SJSA1 (cell line): Measurements from ENCODE around the gene RTN4. TPM values are rescaled to one million over a fixed set of nuclear protein-coding genes. Genes with fewer than 3 reads are reported as not detected.
A peak's percentile ranks its signal among the peaks of the same experiment; 100 is the strongest.
"Not testable (repeated sequence)": the region's sequence is repeated elsewhere in the genome, so short reads cannot be mapped to it uniquely, and the experiment has no call there.

Experiments
- DNase-seq, 2 experiments: peaks; one replicate each; pipeline ENCODE4 v3.0.0-alpha.2; 2015 to 2020; ENCODE audit warnings: low spot score in 2 of 2, low read depth in 1 of 2
- H3K27ac ChIP-seq: fragments of 250-450 bp; sonication (Bioruptor Pico); 2 replicates; pipeline ENCODE4 v1.5.1; 2020; ENCODE audit warnings: mild to moderate bottlenecking, moderate library complexity
- H3K27me3 ChIP-seq: fragments of 250-450 bp; sonication (Bioruptor Pico); replicated peaks from 2 replicates; pipeline ENCODE4 v1.5.1; 2020; ENCODE audit warnings: mild to moderate bottlenecking, moderate library complexity
- H3K36me3 ChIP-seq: fragments of 250-450 bp; sonication (Bioruptor Pico); 2 replicates; pipeline ENCODE4 v1.5.1; 2020; ENCODE audit warnings: mild to moderate bottlenecking
- H3K4me1 ChIP-seq: fragments of 250-450 bp; sonication (Bioruptor Pico); replicated peaks from 2 replicates; pipeline ENCODE4 v1.6.1; 2021; ENCODE audit warnings: mild to moderate bottlenecking
- H3K4me3 ChIP-seq: fragments of 250-450 bp; sonication (Bioruptor Pico); 2 replicates; pipeline ENCODE4 v1.5.1; 2020; ENCODE audit warnings: mild to moderate bottlenecking
- H3K9me3 ChIP-seq: fragments of 250-450 bp; sonication (Bioruptor Pico); replicated peaks from 2 replicates; pipeline ENCODE4 v1.5.1; 2020; ENCODE audit warnings: mild to moderate bottlenecking
- total RNA-seq: library from RNA; depleted of rRNA; stranded (reverse); fragments of >200 nt; shearing (Covaris generic); gene quantifications from 2 replicates; pipeline ENCODE4 v1.2.3, GENCODE V29; 2014

Gene RTN4
- total RNA-seq, 1 experiment from 2014 or later = 209 TPM

DNA sequence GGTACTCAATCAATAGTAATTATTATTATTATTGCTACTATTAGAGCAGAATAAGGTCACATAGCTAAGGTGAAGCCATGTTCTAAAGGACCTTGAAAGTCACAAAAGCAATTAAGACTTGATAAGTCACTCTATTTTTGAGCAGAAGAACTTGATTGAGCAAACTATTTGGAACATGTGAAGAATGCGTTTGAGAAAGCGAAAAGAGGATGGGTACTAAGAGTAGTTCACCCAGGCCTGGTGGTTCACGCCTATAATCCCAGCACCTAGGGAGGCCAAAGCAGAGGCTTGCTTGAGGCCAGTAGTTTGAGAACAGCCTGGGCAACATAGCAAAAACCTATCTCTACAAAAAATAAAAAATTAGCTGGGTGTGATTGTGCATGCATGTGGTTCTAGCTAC is 7.2 kb upstream of the RTN4 start:
- Histone ChIP-seq H3K4me1 (peaks cover 5% of the 10 kb centered on the region), H3K4me3 (no peak overlapping the region), H3K9me3 (no peaks in the 10 kb centered on the region), H3K36me3 (no peaks in the 10 kb centered on the region), H3K27me3 (no peaks in the 10 kb centered on the region), H3K27ac (no peak overlapping the region)
- DNase-seq = no peak

- Histone ChIP-seq H3K9me3 (no peaks in the 10 kb centered on the region), H3K4me3 (no peak overlapping the region), H3K4me1 (peaks cover 11% of the 10 kb centered on the region), H3K27ac (0 out of 2 replicates have a peak overlapping the region, but pooled peaks have one; percentile 27), H3K36me3 (no peaks in the 10 kb centered on the region), H3K27me3 (no peaks in the 10 kb centered on the region)
- DNase-seq = peak in 1 of 2 experiments; percentile 30
Measured at GRCh38 chr2:55056024-55056521, 5.8 kb upstream of the RTN4 start.

DNA sequence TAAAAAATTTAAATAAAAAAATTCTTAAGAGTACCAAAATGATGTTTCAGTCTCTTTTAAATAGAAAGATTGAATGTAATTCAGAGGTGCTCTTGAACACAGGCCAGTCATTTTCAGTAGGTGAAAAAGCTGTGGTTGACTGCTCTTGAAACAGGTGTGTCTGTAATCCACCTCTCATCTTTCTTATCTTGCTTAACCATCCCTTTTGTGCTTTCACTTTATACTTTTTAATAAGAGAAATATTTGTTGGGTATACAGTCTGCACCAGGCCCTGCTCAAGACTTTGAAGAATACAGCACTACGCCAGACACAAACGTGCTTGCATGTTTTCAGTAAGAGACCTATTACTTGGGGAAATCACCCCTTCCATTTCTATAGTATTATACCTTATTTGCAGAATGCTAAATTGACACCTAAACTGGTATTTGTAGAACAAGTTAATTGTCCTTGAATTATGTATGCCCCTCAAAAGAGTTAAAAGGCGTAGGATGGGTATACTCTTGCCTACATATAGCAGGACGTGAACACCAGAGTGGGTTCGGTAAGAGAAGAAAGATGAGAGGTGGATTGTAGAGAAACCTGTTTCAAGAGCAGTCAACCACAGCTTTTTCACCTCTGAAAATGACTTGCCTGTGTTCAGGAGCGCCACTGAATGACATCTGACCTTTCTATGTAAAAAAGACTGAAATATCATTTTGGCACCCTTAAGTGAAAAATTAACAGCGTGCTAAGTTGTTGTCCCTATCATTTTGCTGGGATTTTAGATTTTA is 4.0 kb upstream of the RTN4 start:
- no peak for DNase-seq

DNA sequence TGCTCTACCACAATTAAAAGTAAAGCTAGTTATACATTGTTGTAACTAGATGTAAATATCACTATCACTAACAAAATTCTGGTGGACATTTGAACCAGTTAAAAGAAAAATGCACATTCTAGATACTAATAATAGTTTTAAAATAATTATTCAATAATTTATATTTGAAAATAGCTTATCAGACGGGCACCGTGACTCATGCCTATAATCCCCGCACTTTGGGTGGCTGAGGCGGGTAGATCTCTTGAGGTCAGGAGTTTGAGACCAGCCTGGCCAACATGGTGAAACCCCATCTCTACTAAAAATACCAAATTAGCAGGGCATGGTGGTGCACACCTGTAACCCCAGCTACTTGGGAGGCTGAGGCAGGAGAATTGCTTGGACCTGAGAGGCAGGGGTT is 3.0 kb upstream of the RTN4 start:
- not testable (repeated sequence) for H3K9me3 ChIP-seq, DNase-seq, H3K27ac ChIP-seq, H3K4me3 ChIP-seq, H3K27me3 ChIP-seq
- Histone ChIP-seq H3K36me3 (peaks cover 14% of the 10 kb centered on the region), H3K4me1 (peaks cover 11% of the 10 kb centered on the region)

More for the DNA sequence above, 4.0 kb upstream of the RTN4 start:
- H3K9me3 ChIP-seq = no peaks in the 10 kb centered on the region
- H3K27ac ChIP-seq = no peak overlapping the region
- H3K4me3 ChIP-seq = no peak overlapping the region
- peaks cover 11% of the 10 kb centered on the region for H3K4me1 ChIP-seq
- H3K27me3 ChIP-seq = no peaks in the 10 kb centered on the region
- peaks cover 6% of the 10 kb centered on the region for H3K36me3 ChIP-seq

GRCh38 chr2:55052129-55053061 is 2.1 kb upstream of the RTN4 start:
- no peaks in the 10 kb centered on the region for H3K27me3 ChIP-seq
- no peaks in the 10 kb centered on the region for H3K9me3 ChIP-seq
- no peak overlapping the region for H3K4me3 ChIP-seq
- DNase-seq = peak in 1 of 2 experiments; percentile 24
- peak overlapping the region; percentile 99 for H3K27ac ChIP-seq
- peaks cover 17% of the 10 kb centered on the region for H3K4me1 ChIP-seq
- peaks cover 21% of the 10 kb centered on the region for H3K36me3 ChIP-seq

- Histone ChIP-seq H3K36me3 (peaks cover 30% of the 10 kb centered on the region), H3K27ac (peak overlapping the region; percentile 99), H3K4me1 (peaks cover 28% of the 10 kb centered on the region), H3K4me3 (peak overlapping the region; percentile 81), H3K27me3 (no peaks in the 10 kb centered on the region), H3K9me3 (no peaks in the 10 kb centered on the region)
- DNase-seq = peak; percentile 93 to 97
Measured at GRCh38 chr2:55051026-55051866, 995 bp upstream of the RTN4 start.

GRCh38 chr2:55049821-55050099 is 491 bp downstream of the RTN4 start:
- no peaks in the 10 kb centered on the region for H3K27me3 ChIP-seq
- H3K36me3 ChIP-seq = peaks cover 34% of the 10 kb centered on the region
- peak overlapping the region; percentile 77 for H3K27ac ChIP-seq
- peak overlapping the region; percentile 81 for H3K4me3 ChIP-seq
- no peaks in the 10 kb centered on the region for H3K9me3 ChIP-seq
- no peak for DNase-seq
- peaks cover 34% of the 10 kb centered on the region for H3K4me1 ChIP-seq

DNA sequence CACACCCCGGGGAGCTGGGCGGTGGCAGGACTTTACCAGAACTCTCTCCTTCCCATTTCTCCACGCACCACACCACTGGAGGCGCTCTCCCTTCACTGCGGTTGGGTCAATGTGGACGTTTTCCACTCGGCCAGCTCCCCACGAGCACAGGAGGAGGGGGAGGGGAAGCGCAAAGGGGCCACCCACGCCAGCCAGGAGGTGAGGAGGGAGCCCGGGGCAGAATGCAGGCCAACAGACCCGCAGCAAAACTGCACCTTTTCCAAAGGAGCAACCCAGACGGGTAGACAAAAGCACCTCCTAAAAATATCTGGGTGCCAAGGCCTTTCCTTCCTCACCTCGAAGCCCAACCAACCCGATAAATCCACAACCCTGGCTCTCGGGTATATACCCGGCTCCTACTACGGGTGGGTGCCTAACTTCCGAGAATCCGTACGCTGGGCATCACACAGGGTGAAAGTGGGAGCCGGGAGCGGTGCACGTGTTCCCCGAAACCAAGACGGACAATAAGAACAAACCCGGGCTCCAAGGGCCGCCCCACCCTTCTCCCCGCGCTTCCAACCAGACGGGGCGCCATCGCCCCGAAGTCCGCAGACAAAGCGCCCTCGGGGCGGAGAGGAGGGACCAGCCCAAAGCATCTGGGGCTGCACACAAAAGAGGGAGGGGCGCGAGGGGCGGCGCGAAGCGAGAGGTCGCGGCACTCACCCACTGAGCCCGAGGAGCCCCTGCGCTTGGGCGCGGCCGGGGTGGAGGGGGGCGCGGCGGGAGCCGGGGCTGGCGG is 1.0 kb downstream of the RTN4 start:
- Histone ChIP-seq H3K36me3 (peaks cover 34% of the 10 kb centered on the region), H3K4me1 (peaks cover 34% of the 10 kb centered on the region), H3K27ac (peak overlapping the region; percentile 77), H3K9me3 (no peaks in the 10 kb centered on the region), H3K27me3 (no peaks in the 10 kb centered on the region), H3K4me3 (peak overlapping the region; percentile 81)
- peak; percentile 83 to 84 for DNase-seq

DNA sequence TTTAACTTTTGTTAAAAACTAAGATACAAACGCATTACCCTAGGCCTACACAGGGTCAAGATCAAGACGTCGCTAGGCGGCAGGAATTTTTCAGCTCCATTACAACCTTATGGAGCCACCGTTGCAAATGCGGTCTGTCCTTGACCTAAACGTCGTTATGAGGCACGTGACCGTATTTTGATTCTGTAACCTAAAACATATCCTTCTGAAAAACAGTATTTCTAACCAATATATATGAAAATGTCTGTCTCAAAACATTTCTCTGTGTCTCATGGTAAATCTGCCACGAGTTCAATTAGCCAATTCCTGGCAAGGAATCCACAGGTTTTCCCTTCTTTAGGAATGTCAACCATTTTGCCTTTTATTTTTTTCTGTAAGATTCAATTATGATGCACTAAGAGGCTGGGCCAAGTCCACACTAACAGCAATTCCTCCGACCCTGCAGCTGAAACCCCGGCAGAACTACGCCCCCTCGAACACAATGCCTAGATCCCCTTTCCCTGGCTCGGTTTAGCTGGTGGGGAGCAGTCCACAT is 1.7 kb downstream of the RTN4 start:
- DNase-seq = peak in 1 of 2 experiments; percentile 49
- Histone ChIP-seq H3K4me3 (peak overlapping the region; percentile 81), H3K27ac (peak overlapping the region; percentile 77), H3K4me1 (peaks cover 34% of the 10 kb centered on the region), H3K36me3 (peaks cover 34% of the 10 kb centered on the region), H3K27me3 (no peaks in the 10 kb centered on the region), H3K9me3 (no peaks in the 10 kb centered on the region)

GRCh38 chr2:55047677-55048299 is 2.5 kb downstream of the RTN4 start:
- Histone ChIP-seq H3K4me3 (peak overlapping the region; percentile 81), H3K27ac (peak overlapping the region; percentile 77), H3K9me3 (no peaks in the 10 kb centered on the region), H3K36me3 (peaks cover 34% of the 10 kb centered on the region), H3K4me1 (peaks cover 34% of the 10 kb centered on the region), H3K27me3 (no peaks in the 10 kb centered on the region)
- peak in 1 of 2 experiments; percentile 49 for DNase-seq

- no peaks in the 10 kb centered on the region for H3K27me3 ChIP-seq
- no peak overlapping the region for H3K4me3 ChIP-seq
- H3K27ac ChIP-seq = no peak overlapping the region; the same call in 1 of the 2 replicates
- no peak for DNase-seq
- H3K36me3 ChIP-seq = peaks cover 34% of the 10 kb centered on the region
- H3K4me1 ChIP-seq = peaks cover 28% of the 10 kb centered on the region
- H3K9me3 ChIP-seq = no peaks in the 10 kb centered on the region
Measured at GRCh38 chr2:55045780-55046179, 4.5 kb downstream of the RTN4 start.

GRCh38 chr2:55043841-55044240 is 6.4 kb downstream of the RTN4 start:
- H3K36me3 ChIP-seq = peaks cover 27% of the 10 kb centered on the region

More at GRCh38 chr2:55043841-55044240, 6.4 kb downstream of the RTN4 start:
- H3K4me3 ChIP-seq = no peak overlapping the region
- no peaks in the 10 kb centered on the region for H3K27me3 ChIP-seq
- DNase-seq = no peak
- no peak overlapping the region for H3K27ac ChIP-seq
- H3K4me1 ChIP-seq = peaks cover 30% of the 10 kb centered on the region
- H3K9me3 ChIP-seq = no peaks in the 10 kb centered on the region
